Kidney capillary endothelial cell (primary cell): Measurements from ENCODE around the gene NOS1AP.

ENCODE experiments used
- DNase-seq: peaks from one replicate; pipeline ENCODE4 v3.0.0-alpha.2; 2018; ENCODE audit warnings: low spot score

The NOS1AP gene

GRCh38 chr1:162089748-162090147 is 20.3 kb downstream of the NOS1AP start:
- no peak for DNase-seq

- no peak for DNase-seq
Measured at GRCh38 chr1:162090378-162090777, 20.9 kb downstream of the NOS1AP start.

DNA sequence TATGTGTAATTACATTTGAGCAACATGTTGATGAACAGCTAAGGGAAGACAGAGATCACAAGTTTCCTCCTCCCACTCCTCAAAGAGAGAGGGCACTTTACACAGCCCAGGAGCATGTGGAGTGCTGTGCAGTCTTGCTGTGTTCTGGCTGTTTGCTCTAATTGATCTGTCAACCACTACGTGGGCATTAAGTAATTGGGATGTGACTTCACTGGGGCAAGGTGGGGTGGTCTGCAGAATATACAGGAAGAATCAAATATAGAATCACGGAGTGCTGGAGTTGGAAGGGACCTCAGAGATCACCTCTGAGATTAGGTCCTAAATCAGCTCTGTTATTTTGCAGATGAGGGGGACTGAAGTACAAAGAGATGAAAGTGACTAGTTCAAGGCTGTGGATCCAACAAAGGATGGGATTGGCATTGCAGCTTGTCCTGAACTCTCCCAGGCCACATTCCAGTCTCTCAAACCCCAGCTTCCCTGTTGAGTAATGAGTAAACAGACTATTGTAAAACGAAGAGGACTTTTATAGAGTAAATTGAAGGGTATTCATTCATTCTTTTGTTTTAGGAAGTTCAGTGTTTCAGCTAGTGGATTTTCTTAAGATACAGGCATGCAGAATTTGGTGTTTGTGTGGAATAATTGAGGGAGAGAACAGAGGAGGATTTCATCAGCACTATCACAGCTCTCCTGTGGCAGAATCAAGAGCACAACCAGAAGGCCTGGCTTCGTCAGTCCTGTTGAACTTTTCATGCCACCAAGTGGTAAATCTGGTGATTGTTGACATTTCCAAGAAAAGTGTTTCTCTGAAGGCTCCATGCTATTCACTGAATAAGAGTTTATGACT is 22.4 kb downstream of the NOS1AP start:
- DNase-seq: no peak

GRCh38 chr1:162093095-162093494 is 23.6 kb downstream of the NOS1AP start:
- no peak for DNase-seq

DNA sequence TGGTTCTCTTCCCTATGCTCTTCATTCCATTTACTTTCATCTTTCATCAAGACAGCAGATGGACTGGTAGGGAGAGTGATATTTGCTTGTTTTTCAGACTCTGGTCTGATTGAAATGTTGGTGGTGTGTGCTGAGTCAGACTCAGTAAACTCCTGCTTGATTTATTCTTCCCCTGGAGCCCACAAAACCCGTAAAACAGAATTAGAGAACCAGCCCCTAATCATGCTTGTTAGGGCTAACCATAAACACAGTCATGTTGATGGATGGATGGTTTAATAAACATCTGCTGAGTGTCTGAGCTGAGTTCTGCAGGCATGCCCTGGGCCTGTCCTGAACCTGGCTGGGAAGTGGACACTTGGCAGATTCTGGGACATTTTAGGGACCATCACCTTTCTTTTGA is 24.8 kb downstream of the NOS1AP start:
- no peak for DNase-seq

DNA sequence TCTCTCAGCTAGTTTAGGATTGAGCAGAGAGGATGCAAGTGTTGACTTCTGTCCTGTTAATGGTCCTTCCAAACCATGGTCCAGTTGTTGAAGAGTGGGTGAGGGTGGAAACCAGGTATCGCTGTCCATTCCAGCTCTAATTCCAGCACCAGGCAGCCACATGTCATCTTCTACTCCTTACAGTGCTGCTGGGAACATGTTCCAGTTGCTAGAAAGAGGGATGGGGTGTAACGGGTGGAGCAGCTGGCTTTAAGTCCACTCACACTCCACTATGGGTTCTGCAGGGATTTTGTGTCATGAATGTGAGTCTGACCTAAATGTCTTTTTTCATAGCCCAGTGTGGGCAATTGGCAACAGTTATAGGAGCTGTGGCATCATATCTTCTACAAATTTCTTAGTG is 25.2 kb downstream of the NOS1AP start:
- no peak for DNase-seq

DNA sequence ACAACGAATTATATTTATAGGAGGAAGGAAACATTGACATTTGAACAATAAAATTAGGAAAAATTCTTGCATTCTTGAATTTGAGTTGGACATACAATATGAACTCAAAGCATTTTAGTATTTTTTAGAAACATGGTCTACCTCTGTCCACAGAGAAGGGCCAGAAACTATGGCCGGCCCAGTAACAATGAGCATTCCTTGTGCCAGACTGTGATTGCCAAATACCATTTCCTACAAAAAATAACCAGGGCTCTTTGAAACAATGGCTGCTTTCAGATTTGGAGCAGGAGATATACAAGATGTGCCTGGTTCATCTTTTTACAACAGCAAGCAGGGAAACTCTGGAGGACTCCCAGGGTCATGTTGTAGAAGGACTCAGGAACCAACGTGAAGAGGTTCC is 38.4 kb downstream of the NOS1AP start:
- no peak for DNase-seq

GRCh38 chr1:162108426-162108825 is 38.9 kb downstream of the NOS1AP start:
- no peak for DNase-seq

GRCh38 chr1:162110910-162111309 is 41.4 kb downstream of the NOS1AP start:
- no peak for DNase-seq

GRCh38 chr1:162111572-162111971 is 42.1 kb downstream of the NOS1AP start:
- DNase-seq: no peak

- no peak for DNase-seq
Measured at GRCh38 chr1:162113419-162113818, 43.9 kb downstream of the NOS1AP start.

DNA sequence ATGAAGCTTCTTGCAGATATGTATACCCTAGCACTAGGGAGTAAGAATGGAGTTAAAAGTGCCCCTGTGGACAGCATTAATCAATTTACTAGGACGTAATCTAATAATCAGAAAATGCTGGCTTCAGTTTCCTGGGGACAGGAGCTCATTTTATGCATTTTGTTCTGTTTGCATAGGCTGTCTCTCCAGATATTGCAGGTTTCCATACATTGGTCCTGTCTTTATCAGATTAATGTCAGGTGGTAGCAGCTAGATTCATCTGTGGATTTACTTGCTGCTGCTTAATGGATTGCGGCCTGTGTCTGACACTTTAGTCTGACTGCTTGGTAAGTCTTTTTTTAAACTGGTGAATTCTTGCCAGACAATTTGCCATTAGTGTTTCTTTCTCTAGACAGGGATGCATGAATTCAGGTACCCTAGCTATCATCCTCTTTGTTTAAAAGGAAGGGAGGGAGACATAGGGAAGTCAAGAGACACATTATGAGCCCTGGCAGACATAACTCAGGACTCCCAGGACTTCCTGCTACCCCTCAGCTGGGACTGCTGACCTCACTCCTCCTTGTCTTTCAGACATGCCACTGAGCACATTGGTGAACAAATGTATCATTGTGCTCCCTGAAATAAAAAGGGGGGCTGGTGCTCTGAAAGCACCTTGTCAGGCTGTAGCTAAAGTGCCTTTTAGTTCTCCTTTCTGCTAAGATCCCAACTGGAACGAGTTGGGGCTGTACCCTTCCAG is 47.7 kb downstream of the NOS1AP start:
- DNase-seq: no peak

- no peak for DNase-seq
Measured at GRCh38 chr1:162118063-162118462, 48.6 kb downstream of the NOS1AP start.

DNA sequence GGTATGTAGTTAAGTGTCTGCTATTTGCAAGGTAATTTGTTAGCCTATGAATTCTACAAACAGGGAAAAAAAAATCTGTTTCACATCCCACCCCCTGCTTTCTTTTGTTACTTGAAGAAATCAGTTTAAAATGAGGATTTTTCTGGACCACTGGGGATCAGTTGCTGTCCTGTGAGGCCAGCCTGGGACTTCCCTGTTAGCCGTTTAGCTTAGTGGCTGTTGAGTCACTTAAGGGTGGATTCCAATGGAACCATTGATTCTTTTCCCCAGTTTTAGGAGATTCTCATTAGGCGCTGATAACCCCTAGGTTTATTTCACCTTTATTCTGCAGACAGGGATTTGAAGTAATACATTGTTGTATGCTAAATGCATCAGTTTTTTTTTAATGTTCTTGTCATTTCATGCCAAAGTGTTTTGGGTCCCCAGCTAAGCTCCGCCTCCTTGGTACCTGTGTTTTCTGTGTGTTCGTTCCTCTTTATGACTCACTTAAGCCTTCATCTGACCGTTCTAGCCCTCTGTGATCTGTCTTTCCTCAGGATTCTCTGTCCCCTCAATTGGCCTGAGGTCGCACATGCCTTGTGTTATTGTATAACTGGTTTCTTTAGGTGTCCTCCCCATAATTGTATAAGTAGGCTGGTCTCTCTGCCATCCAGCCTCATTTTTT is 59.3 kb downstream of the NOS1AP start:
- no peak for DNase-seq

GRCh38 chr1:162130308-162130707 is 60.8 kb downstream of the NOS1AP start:
- DNase-seq: no peak

GRCh38 chr1:162131400-162132321 is 62.2 kb downstream of the NOS1AP start:
- DNase-seq: no peak

GRCh38 chr1:162133566-162133965 is 64.1 kb downstream of the NOS1AP start:
- DNase-seq: no peak

DNA sequence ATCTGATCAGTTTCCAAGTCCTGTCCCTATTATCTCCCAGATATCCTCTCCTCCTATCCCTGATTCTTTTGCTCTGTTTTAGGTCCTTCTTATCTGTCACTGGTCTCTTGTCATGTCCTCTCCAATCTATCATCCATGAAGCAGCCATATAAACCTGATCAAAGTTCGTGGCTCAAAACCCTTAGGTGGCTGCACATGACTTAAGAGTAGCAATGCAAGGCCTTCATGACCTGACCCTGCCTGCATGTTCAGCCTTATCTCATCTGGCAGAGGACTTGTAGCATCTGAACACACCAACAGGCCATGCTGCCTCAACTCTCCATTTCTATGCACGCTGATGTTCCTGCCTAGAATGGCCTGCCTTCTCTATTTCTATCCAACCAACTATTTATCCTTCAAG is 65.2 kb downstream of the NOS1AP start:
- no peak for DNase-seq

GRCh38 chr1:162135271-162135775 is 65.8 kb downstream of the NOS1AP start:
- DNase-seq: no peak

GRCh38 chr1:162136760-162137159 is 67.3 kb downstream of the NOS1AP start:
- DNase-seq: peak; percentile 15

DNA sequence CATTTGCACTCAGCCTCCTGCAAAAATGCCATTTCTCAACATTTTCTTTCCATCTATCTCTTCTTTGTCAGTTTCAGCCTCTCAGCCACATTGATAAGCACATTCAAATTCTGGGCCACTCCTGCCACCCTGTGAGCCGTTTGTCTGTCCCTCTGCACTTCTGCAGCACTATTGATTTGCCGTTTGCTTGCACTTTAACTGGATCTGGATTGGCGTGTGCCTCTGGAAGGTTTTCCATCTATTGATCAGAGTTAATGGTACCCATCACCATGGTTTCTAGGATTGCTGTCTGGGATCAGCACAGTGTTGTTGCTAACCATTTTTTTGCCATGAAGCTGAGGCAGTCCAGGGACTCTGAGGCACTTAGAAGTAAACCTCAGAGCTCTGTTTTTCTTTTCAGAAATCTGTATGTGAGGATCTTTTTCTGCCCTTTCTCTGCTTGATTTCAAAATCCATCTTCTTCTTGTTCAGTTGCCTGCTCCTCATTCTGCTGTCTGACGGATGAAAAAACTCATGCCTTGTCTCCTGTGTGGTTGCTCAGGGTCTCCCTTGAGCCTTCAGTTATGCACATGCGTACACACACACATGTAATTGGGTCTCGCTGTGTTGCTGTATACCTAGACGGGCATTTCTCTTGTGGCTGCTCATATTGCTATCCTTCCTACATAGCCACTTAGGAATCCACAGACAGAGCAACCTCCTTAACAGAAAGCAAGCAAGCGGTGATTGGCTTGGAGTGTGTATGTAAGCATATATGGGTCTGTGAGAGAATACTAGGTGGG is 67.9 kb downstream of the NOS1AP start:
- no peak for DNase-seq
